Measurements from ENCODE around the gene YY1. TPM values are rescaled to one million over a fixed set of nuclear protein-coding genes. Genes with fewer than 3 reads are reported as not detected.
A peak's percentile ranks its signal among the peaks of the same experiment; 100 is the strongest.

YY1 gene
- total and polyA plus RNA-seq, 2 of the 8 experiments (the other 6 are each of a cell fraction or from before 2014, with no cell fraction given): 26.4 to 106 TPM

GRCh38 chr14:100193417-100194357, 45.3 kb upstream of the YY1 start:
- Histone ChIP-seq H2BK12ac (ENCODE audit: low read depth, low read length) (peak overlapping the region; percentile 80; the same call in 1 of the 2 replicates), H3K36me3 (ENCODE audit: control insufficient read depth in 2 of 4, insufficient read depth in 4 of 4, low read length in 3 of 4) (no peaks in the 10 kb centered on the region), H2BK120ac (replicated peaks; ENCODE audit: low read depth, low read length) (no peak overlapping the region), H3K27ac (ENCODE audit: low read depth, low read length) (no peak overlapping the region), H2BK15ac (ENCODE audit: low read length) (peak overlapping the region; percentile 90), H3K14ac (ENCODE audit: insufficient read length) (no peak overlapping the region), H3K18ac (ENCODE audit: extremely low read depth, low read length) (peak overlapping the region; percentile 82), H3K4me2 (ENCODE audit: insufficient read depth in 1 of 2, low read depth in 2 of 2, low read length in 2 of 2) (peak overlapping the region in 1 of 2 experiments; percentile 37; a peak in 2 of 4 replicates), H3K23ac (ENCODE audit: insufficient read length) (no peak overlapping the region), H3K4me3 (ENCODE audit: extremely low read depth in 1 of 4, insufficient read depth in 2 of 4, low read depth in 3 of 4, low read length in 4 of 4) (no peak overlapping the region), H3K4ac (replicated peaks; ENCODE audit: insufficient read length, low read depth, low read length) (peak overlapping the region; percentile 30), H4K91ac (replicated peaks; ENCODE audit: insufficient read length, low read length) (peak overlapping the region; percentile 36), H2AK5ac (ENCODE audit: low read depth, low read length) (peak overlapping the region; percentile 77; the same call in 1 of the 2 replicates), H2BK20ac (ENCODE audit: low read length) (0 out of 2 replicates have a peak overlapping the region, but pooled peaks have one; percentile 80), H3K23me2 (ENCODE audit: low read depth, low read length) (no peaks in the 10 kb centered on the region), H4K20me1 (replicated peaks in 1 of 2; ENCODE audit: control insufficient read depth in 1 of 2, insufficient read depth in 2 of 2, low read length in 2 of 2) (no peaks in the 10 kb centered on the region), H4K8ac (ENCODE audit: extremely low read depth, insufficient read depth, low read length) (peak overlapping the region; percentile 63), H3K27me3 (replicated peaks in 1 of 4; ENCODE audit: control insufficient read depth in 3 of 4, extremely low read depth in 1 of 4, insufficient read depth in 3 of 4, low read length in 3 of 4) (no peaks in the 10 kb centered on the region), H3K4me1 (replicated peaks in 1 of 4; ENCODE audit: control insufficient read depth in 3 of 4, insufficient read depth in 4 of 4, low read length in 3 of 4) (peaks cover 4 to 12% (median 8%) of the 10 kb centered on the region in 4 experiments; a peak in 6 of 7 replicates), H2BK5ac (ENCODE audit: low read depth, low read length) (peak overlapping the region; percentile 36; the same call in 1 of the 2 replicates), H3K9me3 (ENCODE audit: insufficient read depth in 2 of 2, low read depth in 1 of 2, low read length in 1 of 2) (no peaks in the 10 kb centered on the region), H4K5ac (ENCODE audit: insufficient read length, low read depth, low read length) (peak overlapping the region; percentile 19), H3K56ac (replicated peaks; ENCODE audit: insufficient read length, low read depth, low read length) (no peak overlapping the region), H3K79me2 (ENCODE audit: control insufficient read depth in 1 of 2, insufficient read depth in 2 of 2, low read length in 2 of 2) (no peaks in the 10 kb centered on the region), H3K79me1 (ENCODE audit: low read depth, low read length) (no peaks in the 10 kb centered on the region), H2AFZ (ENCODE audit: low read length) (peak overlapping the region; percentile 58; the same call in 1 of the 2 replicates), H3K9ac (replicated peaks in 1 of 4; ENCODE audit: extremely low read depth in 1 of 4, low read depth in 3 of 4, low read length in 3 of 4) (no peak overlapping the region)
- FAIRE-seq: no peak
- no peak for DNase-seq (ENCODE audit: low read depth in 1 of 2, low spot score in 2 of 2)
- TF ChIP-seq CTCF (IDR thresholded peaks at IDR 0.05; ENCODE audit: control extremely low read depth in 1 of 3, insufficient read depth in 1 of 3, low read depth in 1 of 3, low read length in 3 of 3) (peak; percentile 1 to 19 (median 6); a peak in 3 of 4 replicates), CEBPB (IDR thresholded peaks at IDR 0.05; ENCODE audit: low read depth, low read length) (no peak)
- POLR2A ChIA-PET (ENCODE audit: partially characterized antibody): interaction anchor here (0.6 to 1.1 kb wide), 5 partner anchors 9 to 43 kb away, joined by 3 to 6 read pairs (median 4); no protein-coding TSS in a partner anchor
- CTCF ChIA-PET (ENCODE audit: partially characterized antibody): interaction anchor here (0.5 to 3.8 kb wide), 34 partner anchors 9 to 447 kb away, joined by 3 to 30 read pairs (median 4); partner anchors contain the start of gene DEGS2
- WGBS, 2 experiments (ENCODE audit: extremely low coverage in 1 of 2, insufficient coverage in 1 of 2, insufficient read length in 1 of 2, insufficient replicate concordance in 2 of 2, low coverage in 1 of 2, low lambda C conversion rate in 2 of 2, missing lambda C conversion rate in 1 of 2): 70% methylated on average over 12 of the region's 12 CpGs; no CpG with 5 or more reads in 1 of the 2 experiments
